ENCODE results near the gene NUPR1.
A peak's percentile ranks its signal among the peaks of the same experiment; 100 is the strongest.

Gene NUPR1

DNA sequence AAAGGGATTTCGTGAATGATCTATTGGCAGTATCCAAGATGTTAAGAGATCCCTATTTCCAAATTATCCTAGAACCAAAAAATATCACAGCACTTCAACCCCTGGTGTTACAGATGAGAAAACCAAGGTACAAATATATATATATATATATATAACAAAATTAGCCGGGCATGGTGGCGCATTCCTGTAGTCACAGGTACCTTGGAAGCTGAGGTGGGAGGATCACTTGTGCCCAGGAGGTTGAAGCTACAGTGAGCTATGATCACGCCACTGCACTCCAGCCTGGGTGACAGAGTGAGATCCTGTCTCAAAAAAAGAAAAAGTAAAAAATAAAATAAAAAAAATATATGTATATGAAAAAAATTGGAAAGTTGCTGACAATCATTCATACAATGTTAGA is 46.3 kb downstream of the NUPR1 start:
- DNase-seq (ENCODE audit: low spot score): no peak
- Histone ChIP-seq H3K14ac (ENCODE audit: low read length) (no peak overlapping the region), H3K27ac (replicated peaks; ENCODE audit: low read length) (no peak overlapping the region), H2AFZ (ENCODE audit: low read length) (peak overlapping the region; percentile 95), H2BK120ac (ENCODE audit: low read depth, low read length) (no peak overlapping the region), H3K36me3 (replicated peaks in 1 of 2; ENCODE audit: control insufficient read depth in 2 of 2, insufficient read depth in 2 of 2, low read length in 2 of 2) (peaks cover 7 to 12% of the 10 kb centered on the region in 2 donors), H2BK12ac (ENCODE audit: low read length) (no peak overlapping the region), H3K4me3 (ENCODE audit: low read length in 2 of 2) (peak overlapping the region in 1 of 2 donors; percentile 88), H3K79me1 (ENCODE audit: low read depth, low read length) (no peaks in the 10 kb centered on the region), H4K91ac (ENCODE audit: low read depth, low read length, poor library complexity) (no peak overlapping the region), H3K4me1 (ENCODE audit: control insufficient read depth in 2 of 2, insufficient read depth in 1 of 2, low read depth in 1 of 2, low read length in 2 of 2) (no peaks in the 10 kb centered on the region), H3K27me3 (ENCODE audit: control insufficient read depth in 3 of 3, insufficient read depth in 3 of 3, low read depth in 1 of 3, low read length in 3 of 3) (peaks cover 0 to 22% (median 0%) of the 10 kb centered on the region in 3 experiments), H3K4ac (ENCODE audit: low read length) (no peak overlapping the region), H4K8ac (ENCODE audit: low read depth, low read length) (no peak overlapping the region), H3K9me3 (replicated peaks in 1 of 2; ENCODE audit: control insufficient read depth in 2 of 2, insufficient read depth in 1 of 2, low read depth in 1 of 2, low read length in 2 of 2) (no peaks in the 10 kb centered on the region), H2BK5ac (ENCODE audit: low read length) (no peak overlapping the region), H3K23ac (ENCODE audit: low read depth, low read length, poor library complexity) (no peak overlapping the region), H3K4me2 (ENCODE audit: insufficient read depth, low read length, poor library complexity, severe bottlenecking) (no peak overlapping the region), H2BK15ac (ENCODE audit: low read length) (no peak overlapping the region), H2AK5ac (ENCODE audit: low read depth, low read length) (no peak overlapping the region), H3K9ac (ENCODE audit: low read depth, low read length, poor library complexity) (no peak overlapping the region), H3K18ac (ENCODE audit: low read length) (no peak overlapping the region)
- WGBS, 2 donors (ENCODE audit: extremely low coverage in 2 of 2, insufficient read length in 2 of 2, insufficient replicate concordance in 1 of 2): no CpG with 5 or more reads among the region's 4 CpGs

DNA sequence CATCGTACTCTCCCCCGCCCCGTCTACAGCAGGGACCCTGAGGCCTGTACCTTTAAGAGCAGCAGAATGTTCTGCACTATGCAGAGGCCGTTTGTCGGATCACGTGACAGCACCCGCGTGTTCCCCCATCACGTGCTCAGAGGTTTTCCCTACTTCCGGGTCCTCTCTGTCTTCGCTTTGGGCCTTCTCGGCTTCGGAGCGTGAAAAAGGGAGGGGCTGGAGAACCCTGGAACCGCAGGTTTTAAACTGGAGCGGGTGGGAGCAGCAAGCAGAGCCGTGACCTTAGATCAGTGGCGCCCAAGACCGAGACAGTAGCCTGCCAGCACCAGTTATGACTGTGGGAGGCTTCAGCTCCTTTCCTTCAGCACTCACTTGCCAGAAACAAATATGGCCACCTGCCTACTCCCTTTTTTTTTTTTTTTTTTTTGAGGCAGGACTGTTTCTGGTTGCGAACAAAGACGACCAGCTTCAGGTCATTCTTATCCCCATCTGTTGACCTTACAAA is 46.8 kb downstream of the NUPR1 start, which contains the start of gene CLN3:
Gene CLN3 (minus strand): TSS at position 105 of the 505 bp plus-strand sequence. CDS start 315 bp downstream, outside the sequence.
- Histone ChIP-seq H3K4ac (ENCODE audit: low read length) (no peak within 1 kb of the TSS), H3K23ac (ENCODE audit: low read depth, low read length, poor library complexity) (peak within 1 kb of the TSS; percentile 39), H3K27me3 (ENCODE audit: control insufficient read depth in 3 of 3, insufficient read depth in 3 of 3, low read depth in 1 of 3, low read length in 3 of 3) (peaks cover 0 to 20% (median 0%) of the 10 kb centered on the region in 3 experiments), H4K91ac (ENCODE audit: low read depth, low read length, poor library complexity) (no peak within 1 kb of the TSS), H3K18ac (ENCODE audit: low read length) (peak within 1 kb of the TSS; percentile 68), H3K79me1 (ENCODE audit: low read depth, low read length) (no peaks in the 10 kb centered on the region), H3K36me3 (replicated peaks in 1 of 2; ENCODE audit: control insufficient read depth in 2 of 2, insufficient read depth in 2 of 2, low read length in 2 of 2) (peaks cover 8 to 17% of the 10 kb centered on the region in 2 donors), H3K9me3 (replicated peaks in 1 of 2; ENCODE audit: control insufficient read depth in 2 of 2, insufficient read depth in 1 of 2, low read depth in 1 of 2, low read length in 2 of 2) (no peaks in the 10 kb centered on the region), H2BK12ac (ENCODE audit: low read length) (no peak within 1 kb of the TSS), H3K14ac (ENCODE audit: low read length) (no peak within 1 kb of the TSS), H2BK120ac (ENCODE audit: low read depth, low read length) (no peak within 1 kb of the TSS), H3K27ac (replicated peaks; ENCODE audit: low read length) (peak within 1 kb of the TSS; percentile 25), H2AK5ac (ENCODE audit: low read depth, low read length) (peak within 1 kb of the TSS; percentile 16), H4K8ac (ENCODE audit: low read depth, low read length) (no peak within 1 kb of the TSS), H2BK5ac (ENCODE audit: low read length) (peak within 1 kb of the TSS; percentile 2), H2AFZ (ENCODE audit: low read length) (peak within 1 kb of the TSS; percentile 95), H3K4me3 (ENCODE audit: low read length in 2 of 2) (peak within 1 kb of the TSS; percentile 88 to 90), H3K9ac (ENCODE audit: low read depth, low read length, poor library complexity) (peak within 1 kb of the TSS; percentile 91), H3K4me2 (ENCODE audit: insufficient read depth, low read length, poor library complexity, severe bottlenecking) (peak within 1 kb of the TSS; percentile 95), H3K4me1 (ENCODE audit: control insufficient read depth in 2 of 2, insufficient read depth in 1 of 2, low read depth in 1 of 2, low read length in 2 of 2) (no peaks in the 10 kb centered on the region), H2BK15ac (ENCODE audit: low read length) (no peak within 1 kb of the TSS)
- DNase-seq (ENCODE audit: low spot score): peak; percentile 84
- WGBS, 2 donors (ENCODE audit: extremely low coverage in 2 of 2, insufficient read length in 2 of 2, insufficient replicate concordance in 1 of 2): no CpG with 5 or more reads among the region's 21 CpGs

GRCh38 chr16:28491230-28491969 is 47.4 kb downstream of the NUPR1 start:
- Histone ChIP-seq H2BK12ac (ENCODE audit: low read length) (no peak overlapping the region), H3K23ac (ENCODE audit: low read depth, low read length, poor library complexity) (peak overlapping the region; percentile 39), H3K27me3 (ENCODE audit: control insufficient read depth in 3 of 3, insufficient read depth in 3 of 3, low read depth in 1 of 3, low read length in 3 of 3) (peaks cover 0 to 16% (median 0%) of the 10 kb centered on the region in 3 experiments), H2AFZ (ENCODE audit: low read length) (peak overlapping the region; percentile 95), H3K14ac (ENCODE audit: low read length) (no peak overlapping the region), H3K4me3 (ENCODE audit: low read length in 2 of 2) (peak overlapping the region; percentile 88 to 90), H2BK5ac (ENCODE audit: low read length) (peak overlapping the region; percentile 2), H4K91ac (ENCODE audit: low read depth, low read length, poor library complexity) (no peak overlapping the region), H3K79me1 (ENCODE audit: low read depth, low read length) (no peaks in the 10 kb centered on the region), H3K18ac (ENCODE audit: low read length) (peak overlapping the region; percentile 68), H3K27ac (replicated peaks; ENCODE audit: low read length) (no peak overlapping the region), H2AK5ac (ENCODE audit: low read depth, low read length) (peak overlapping the region; percentile 16), H3K9ac (ENCODE audit: low read depth, low read length, poor library complexity) (peak overlapping the region; percentile 91), H3K4ac (ENCODE audit: low read length) (no peak overlapping the region), H3K4me2 (ENCODE audit: insufficient read depth, low read length, poor library complexity, severe bottlenecking) (peak overlapping the region; percentile 95), H3K9me3 (replicated peaks in 1 of 2; ENCODE audit: control insufficient read depth in 2 of 2, insufficient read depth in 1 of 2, low read depth in 1 of 2, low read length in 2 of 2) (no peaks in the 10 kb centered on the region), H2BK120ac (ENCODE audit: low read depth, low read length) (no peak overlapping the region), H4K8ac (ENCODE audit: low read depth, low read length) (no peak overlapping the region), H2BK15ac (ENCODE audit: low read length) (no peak overlapping the region), H3K36me3 (replicated peaks in 1 of 2; ENCODE audit: control insufficient read depth in 2 of 2, insufficient read depth in 2 of 2, low read length in 2 of 2) (peaks cover 9 to 20% of the 10 kb centered on the region in 2 donors), H3K4me1 (ENCODE audit: control insufficient read depth in 2 of 2, insufficient read depth in 1 of 2, low read depth in 1 of 2, low read length in 2 of 2) (no peaks in the 10 kb centered on the region)
- peak; percentile 14 for DNase-seq (ENCODE audit: low spot score)
- WGBS, 2 donors (ENCODE audit: extremely low coverage in 2 of 2, insufficient read length in 2 of 2, insufficient replicate concordance in 1 of 2): no CpG with 5 or more reads among the region's 42 CpGs

DNA sequence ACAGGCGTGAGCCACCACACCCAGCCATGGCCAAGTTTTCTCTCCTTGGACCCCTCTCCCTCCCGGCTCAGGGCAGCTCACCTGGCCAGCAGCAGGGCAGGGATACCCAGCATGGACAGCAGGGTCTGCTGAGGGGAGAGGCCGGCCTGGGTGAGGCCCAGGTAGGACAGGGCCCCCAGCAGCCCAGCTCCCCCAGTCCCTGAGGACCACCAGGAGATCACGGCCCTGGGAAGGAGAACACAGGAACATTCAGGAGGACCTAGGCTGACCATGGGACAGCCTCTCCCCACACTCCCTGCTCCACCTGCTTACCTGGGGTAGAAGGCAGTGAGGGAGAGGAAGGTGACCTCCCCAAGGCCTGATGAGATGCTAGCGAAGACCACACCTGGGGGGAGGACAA is 52.5 kb downstream of the NUPR1 start:
- H4K91ac ChIP-seq (ENCODE audit: low read depth, low read length, poor library complexity): no peak overlapping the region
- H3K9me3 ChIP-seq (replicated peaks in 1 of 2; ENCODE audit: control insufficient read depth in 2 of 2, insufficient read depth in 1 of 2, low read depth in 1 of 2, low read length in 2 of 2): no peaks in the 10 kb centered on the region
- H3K4me2 ChIP-seq (ENCODE audit: insufficient read depth, low read length, poor library complexity, severe bottlenecking): no peak overlapping the region
- no peak overlapping the region for H4K8ac ChIP-seq (ENCODE audit: low read depth, low read length)
- H3K79me1 ChIP-seq (ENCODE audit: low read depth, low read length): no peaks in the 10 kb centered on the region
- no peak overlapping the region for H3K4ac ChIP-seq (ENCODE audit: low read length)
- DNase-seq (ENCODE audit: low spot score): no peak
- no peak overlapping the region for H2BK5ac ChIP-seq (ENCODE audit: low read length)
- H3K9ac ChIP-seq (ENCODE audit: low read depth, low read length, poor library complexity): peak overlapping the region; percentile 60
- no peak overlapping the region for H3K4me3 ChIP-seq (ENCODE audit: low read length in 2 of 2)
- H3K27ac ChIP-seq (replicated peaks; ENCODE audit: low read length): no peak overlapping the region
- no CpG with 5 or more reads among the region's 5 CpGs for WGBS, 2 donors (ENCODE audit: extremely low coverage in 2 of 2, insufficient read length in 2 of 2, insufficient replicate concordance in 1 of 2)
- H3K23ac ChIP-seq (ENCODE audit: low read depth, low read length, poor library complexity): no peak overlapping the region
- H2BK12ac ChIP-seq (ENCODE audit: low read length): no peak overlapping the region
- no peaks in the 10 kb centered on the region for H3K27me3 ChIP-seq (ENCODE audit: control insufficient read depth in 3 of 3, insufficient read depth in 3 of 3, low read depth in 1 of 3, low read length in 3 of 3)
- no peak overlapping the region for H2AFZ ChIP-seq (ENCODE audit: low read length)
- H3K36me3 ChIP-seq (replicated peaks in 1 of 2; ENCODE audit: control insufficient read depth in 2 of 2, insufficient read depth in 2 of 2, low read length in 2 of 2): peaks cover 17 to 44% of the 10 kb centered on the region in 2 donors
- no peak overlapping the region for H2AK5ac ChIP-seq (ENCODE audit: low read depth, low read length)
- no peak overlapping the region for H3K14ac ChIP-seq (ENCODE audit: low read length)
- H3K18ac ChIP-seq (ENCODE audit: low read length): no peak overlapping the region
- no peak overlapping the region for H2BK15ac ChIP-seq (ENCODE audit: low read length)
- H2BK120ac ChIP-seq (ENCODE audit: low read depth, low read length): no peak overlapping the region
- H3K4me1 ChIP-seq (ENCODE audit: control insufficient read depth in 2 of 2, insufficient read depth in 1 of 2, low read depth in 1 of 2, low read length in 2 of 2): no peaks in the 10 kb centered on the region

All from neuronal stem cell (in vitro differentiated cells).